ENCODE measurements around the gene LRRC56.

- TF ChIP-seq CTCF (IDR thresholded peaks at IDR 0.05) (no peak), POLR2A (IDR thresholded peaks at IDR 0.05) (no peak), EP300 (IDR thresholded peaks at IDR 0.05; ENCODE audit: low read depth) (no peak)
These were observed 20.9 kb upstream of the LRRC56 start for GRCh38 chr11:516400-516799.

All from transverse colon (tissue), 3 donors.